Uterus (tissue), 2 donors: ENCODE measurements around the gene ZNF618.

ENCODE experiments used
- POLR2A ChIP-seq, 2 donors: fragments of 450-650 bp; IDR thresholded peaks; one replicate each; pipeline ENCODE4 v1.6.1; 2016; ENCODE audit warnings: antibody characterized with exemption in 2 of 2, mild to moderate bottlenecking in 1 of 2, moderate library complexity in 1 of 2
- TF ChIP-seq, protein P1 (sequence below), 4 experiments: fragments of 200-600 bp in 2 of 4; fragments of 450-650 bp in 2 of 4; sonication (generic) in 2 of 4; IDR thresholded peaks; one replicate each; pipeline ENCODE4 v1.5.1; 2016 to 2019; ENCODE audit warnings: antibody characterized with exemption in 4 of 4, mild to moderate bottlenecking in 2 of 4, moderate library complexity in 1 of 4

DNA sequence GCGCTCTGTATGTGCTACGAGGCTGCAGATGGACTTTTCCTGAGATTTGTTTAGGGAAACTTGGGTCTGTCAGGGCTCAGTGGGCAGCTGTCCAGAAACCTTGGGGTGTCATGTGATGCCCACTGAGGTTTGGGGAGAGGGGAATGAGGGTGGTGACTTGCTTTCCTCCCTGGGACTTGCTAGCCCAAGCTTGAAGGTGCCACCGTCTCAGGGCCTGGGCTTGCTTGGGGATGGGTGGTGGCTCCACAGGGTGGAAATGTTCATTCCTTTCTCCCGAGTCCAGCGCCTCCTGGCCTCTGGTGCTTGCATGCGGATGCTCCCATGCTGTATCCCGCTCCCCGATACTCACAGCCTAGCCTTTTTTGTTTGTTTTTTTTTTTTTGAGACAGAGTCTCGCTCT lies 33.3 kb downstream of the ZNF618 start:
- TF ChIP-seq, protein P1, sequence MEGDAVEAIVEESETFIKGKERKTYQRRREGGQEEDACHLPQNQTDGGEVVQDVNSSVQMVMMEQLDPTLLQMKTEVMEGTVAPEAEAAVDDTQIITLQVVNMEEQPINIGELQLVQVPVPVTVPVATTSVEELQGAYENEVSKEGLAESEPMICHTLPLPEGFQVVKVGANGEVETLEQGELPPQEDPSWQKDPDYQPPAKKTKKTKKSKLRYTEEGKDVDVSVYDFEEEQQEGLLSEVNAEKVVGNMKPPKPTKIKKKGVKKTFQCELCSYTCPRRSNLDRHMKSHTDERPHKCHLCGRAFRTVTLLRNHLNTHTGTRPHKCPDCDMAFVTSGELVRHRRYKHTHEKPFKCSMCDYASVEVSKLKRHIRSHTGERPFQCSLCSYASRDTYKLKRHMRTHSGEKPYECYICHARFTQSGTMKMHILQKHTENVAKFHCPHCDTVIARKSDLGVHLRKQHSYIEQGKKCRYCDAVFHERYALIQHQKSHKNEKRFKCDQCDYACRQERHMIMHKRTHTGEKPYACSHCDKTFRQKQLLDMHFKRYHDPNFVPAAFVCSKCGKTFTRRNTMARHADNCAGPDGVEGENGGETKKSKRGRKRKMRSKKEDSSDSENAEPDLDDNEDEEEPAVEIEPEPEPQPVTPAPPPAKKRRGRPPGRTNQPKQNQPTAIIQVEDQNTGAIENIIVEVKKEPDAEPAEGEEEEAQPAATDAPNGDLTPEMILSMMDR (IDR thresholded peaks at IDR 0.05), result no peak
- no peak for TF ChIP-seq POLR2A (IDR thresholded peaks at IDR 0.05)
